NCI-H510A (cell line): Measurements from ENCODE around the gene CARD10.
"Not testable (repeated sequence)": the region's sequence is repeated elsewhere in the genome, so short reads cannot be mapped to it uniquely, and the experiment has no call there.

ENCODE experiments used
- DNase-seq: peaks from one replicate; lab custom pipeline; 2025; lab: John Stamatoyannopoulos, UW

Gene CARD10

GRCh38 chr22:37527081-37527752 lies 8.0 kb upstream of the CARD10 start:
- not testable (repeated sequence) for DNase-seq

- no peak for DNase-seq
Observed at GRCh38 chr22:37526376-37526775, 7.2 kb upstream of the CARD10 start.

- DNase-seq: no peak
Observed at GRCh38 chr22:37525746-37526350, 6.6 kb upstream of the CARD10 start.

GRCh38 chr22:37525073-37525745 lies 6.0 kb upstream of the CARD10 start:
- DNase-seq: no peak

- DNase-seq: no peak
Observed at GRCh38 chr22:37522482-37522881, 3.3 kb upstream of the CARD10 start.

GRCh38 chr22:37521236-37521739 lies 2.1 kb upstream of the CARD10 start:
- no peak for DNase-seq

- DNase-seq: no peak
Observed at GRCh38 chr22:37520776-37521191, 1.6 kb upstream of the CARD10 start.

- DNase-seq: no peak
Observed at GRCh38 chr22:37518509-37519267, 527 bp downstream of the CARD10 start.

- DNase-seq: no peak
Observed at GRCh38 chr22:37517826-37518450, 1.3 kb downstream of the CARD10 start.

- no peak for DNase-seq
Observed at GRCh38 chr22:37516456-37516855, 2.8 kb downstream of the CARD10 start.

GRCh38 chr22:37515901-37516300 lies 3.3 kb downstream of the CARD10 start:
- DNase-seq: no peak

- no peak for DNase-seq
Observed at GRCh38 chr22:37514526-37515051, 4.6 kb downstream of the CARD10 start.

- no peak for DNase-seq
Observed at GRCh38 chr22:37511395-37512104, 7.7 kb downstream of the CARD10 start.

GRCh38 chr22:37510091-37510490 lies 9.1 kb downstream of the CARD10 start:
- no peak for DNase-seq

- DNase-seq: no peak
Observed at GRCh38 chr22:37509059-37509860, 10.0 kb downstream of the CARD10 start.

- DNase-seq: no peak
Observed at GRCh38 chr22:37508431-37508992, 10.7 kb downstream of the CARD10 start.

GRCh38 chr22:37507731-37508130 lies 11.5 kb downstream of the CARD10 start:
- DNase-seq: no peak

GRCh38 chr22:37505989-37506388 lies 13.2 kb downstream of the CARD10 start:
- no peak for DNase-seq

GRCh38 chr22:37505565-37505964 lies 13.7 kb downstream of the CARD10 start:
- no peak for DNase-seq

GRCh38 chr22:37504964-37505363 lies 14.3 kb downstream of the CARD10 start:
- DNase-seq: no peak
